Urothelium cell line (cell line): ENCODE measurements around the gene CUEDC1.

Experiments
- DNase-seq: peaks from one replicate; pipeline ENCODE4 v3.0.0; 2011; ENCODE audit warnings: low spot score, mixed read lengths
- FAIRE-seq: peaks from 2 replicates; lab custom pipeline; 2011; peaks lifted over from hg19 to GRCh38; lab: Jason Lieb, UNC

CUEDC1 gene

GRCh38 chr17:57880086-57880456, 75.1 kb downstream of the CUEDC1 start:
- peak; percentile 98 for FAIRE-seq

GRCh38 chr17:57879437-57880085, 75.7 kb downstream of the CUEDC1 start:
- DNase-seq (peak; percentile 74), FAIRE-seq (no peak)

More at GRCh38 chr17:57880086-57880456, 75.1 kb downstream of the CUEDC1 start:
- DNase-seq: no peak

GRCh38 chr17:57877803-57878377, 77.3 kb downstream of the CUEDC1 start:
- no peak for FAIRE-seq
- no peak for DNase-seq

DNA sequence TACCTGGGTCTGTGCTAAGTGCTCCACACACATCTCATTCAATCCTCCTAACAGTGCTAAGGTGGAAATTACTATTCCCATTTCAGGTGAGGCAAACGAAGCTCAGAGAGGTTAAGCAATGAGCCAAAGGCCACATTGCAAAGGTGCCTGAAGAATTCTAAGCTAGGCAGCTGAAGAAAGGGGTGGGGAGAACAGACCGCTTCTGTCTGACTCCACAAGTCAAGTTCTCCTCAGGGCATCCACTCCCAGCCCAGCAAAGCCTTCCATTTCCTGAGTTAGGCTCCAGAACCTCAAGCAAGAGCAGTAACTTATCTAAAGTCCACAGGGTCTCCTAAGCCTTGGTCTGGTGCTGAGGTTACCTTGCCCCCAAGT, 78.4 kb downstream of the CUEDC1 start:
- DNase-seq (no peak), FAIRE-seq (no peak)

DNA sequence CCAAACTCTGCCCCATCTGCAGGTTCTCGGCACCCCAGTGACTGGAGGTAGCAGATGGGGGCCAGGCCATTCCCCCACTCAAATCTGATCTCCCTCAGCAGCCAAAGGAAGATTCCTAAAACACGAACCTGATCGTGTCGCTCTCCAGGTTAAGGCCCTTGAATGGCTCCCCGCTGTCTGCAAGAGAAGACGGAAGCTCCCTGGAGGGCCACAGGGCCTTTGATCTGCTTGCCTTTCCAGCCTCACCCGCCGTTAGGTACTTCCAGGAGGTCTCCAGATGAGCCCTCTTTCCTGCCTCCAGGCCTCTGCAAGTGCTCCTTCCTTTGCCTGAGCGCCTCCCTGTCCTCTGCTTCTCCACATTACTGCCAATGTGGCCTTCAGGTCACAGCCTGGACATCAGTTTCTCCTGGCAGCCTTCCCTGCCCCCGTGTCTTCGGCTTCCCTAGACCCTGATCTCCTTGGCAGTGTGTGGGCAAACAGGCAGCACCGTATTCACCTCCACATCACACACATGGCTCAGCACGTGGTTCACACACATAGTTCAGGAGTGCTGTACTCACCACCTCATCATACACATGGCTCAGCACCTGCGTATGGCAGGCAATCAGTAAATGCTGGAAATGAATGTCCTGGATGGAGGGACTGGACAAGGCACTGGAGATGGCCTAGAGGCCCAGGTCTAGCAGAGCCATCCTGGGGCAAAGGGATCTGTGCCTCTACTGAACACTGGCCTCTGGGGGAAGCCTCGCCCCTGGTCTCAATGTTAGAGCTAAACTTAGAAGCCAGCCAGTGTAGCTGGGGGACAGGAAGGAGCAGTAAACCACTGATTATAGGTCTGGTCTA, 79.0 kb downstream of the CUEDC1 start:
- DNase-seq (no peak), FAIRE-seq (peak; percentile 96)

DNA sequence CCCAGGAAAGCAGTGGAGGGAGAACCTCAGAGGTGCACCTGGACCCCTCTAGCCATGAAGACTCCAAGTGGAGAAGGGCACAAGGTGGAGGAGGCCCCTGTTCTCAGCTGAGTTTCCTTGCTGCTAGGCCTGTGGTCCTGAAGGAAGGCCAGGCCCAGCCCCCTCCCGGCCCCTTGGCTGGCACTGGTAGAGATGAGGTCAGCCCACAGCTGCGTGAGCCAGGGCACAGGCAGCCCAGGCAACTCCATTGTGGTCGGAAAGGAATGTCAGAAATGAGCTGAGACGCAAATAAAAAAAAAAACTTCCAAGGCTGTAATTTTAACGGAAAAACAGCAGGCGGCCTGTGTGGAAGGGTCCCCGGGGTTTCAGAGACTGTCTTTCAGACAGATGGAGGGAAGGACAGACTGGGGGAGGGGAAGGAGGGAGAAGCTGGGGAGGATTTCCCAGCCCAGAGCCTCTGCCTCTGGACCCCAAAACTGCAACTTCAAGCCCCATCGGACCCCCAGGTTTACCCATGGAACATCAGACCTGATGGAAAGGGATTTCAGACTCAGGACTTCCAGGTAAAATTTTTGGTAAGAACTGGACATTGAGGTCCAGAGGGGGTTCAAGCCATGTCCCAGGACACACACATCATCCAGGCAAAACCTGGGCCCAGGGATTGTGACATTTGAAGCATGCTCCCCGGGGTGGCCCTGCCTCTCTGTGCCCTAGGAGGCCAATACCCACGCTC, 79.8 kb downstream of the CUEDC1 start:
- peak; percentile 85 for FAIRE-seq

GRCh38 chr17:57874434-57875289, 80.5 kb downstream of the CUEDC1 start:
- peak; percentile 98 for DNase-seq
- FAIRE-seq: peak; percentile 97

More for the DNA sequence above, 79.8 kb downstream of the CUEDC1 start:
- DNase-seq: peak; percentile 99

DNA sequence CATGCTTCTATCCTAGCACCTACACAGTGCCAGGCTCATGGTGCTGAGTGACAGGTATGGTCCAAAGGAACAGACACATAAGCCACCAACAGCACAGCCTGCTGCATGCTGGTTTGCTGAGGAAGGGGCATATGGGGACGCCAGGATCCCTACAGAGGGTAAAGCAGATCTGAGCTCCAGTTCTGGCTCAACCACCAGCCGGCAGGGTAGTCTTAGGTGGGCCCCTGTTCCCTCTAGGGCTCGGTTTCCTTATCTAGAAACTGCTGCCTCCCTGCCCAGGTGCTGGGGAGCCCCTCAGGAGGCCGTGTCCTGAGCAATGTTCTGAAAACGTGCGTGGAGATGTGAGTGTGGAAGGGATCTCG, 81.2 kb downstream of the CUEDC1 start:
- FAIRE-seq (peak; percentile 67), DNase-seq (no peak)

GRCh38 chr17:57873261-57874057, 81.8 kb downstream of the CUEDC1 start:
- DNase-seq (no peak), FAIRE-seq (peak; percentile 89)

- FAIRE-seq: no peak
- DNase-seq: no peak
Observed at GRCh38 chr17:57872536-57872935, 82.7 kb downstream of the CUEDC1 start.

- no peak for FAIRE-seq
- no peak for DNase-seq
Observed at GRCh38 chr17:57871863-57872262, 83.3 kb downstream of the CUEDC1 start.

DNA sequence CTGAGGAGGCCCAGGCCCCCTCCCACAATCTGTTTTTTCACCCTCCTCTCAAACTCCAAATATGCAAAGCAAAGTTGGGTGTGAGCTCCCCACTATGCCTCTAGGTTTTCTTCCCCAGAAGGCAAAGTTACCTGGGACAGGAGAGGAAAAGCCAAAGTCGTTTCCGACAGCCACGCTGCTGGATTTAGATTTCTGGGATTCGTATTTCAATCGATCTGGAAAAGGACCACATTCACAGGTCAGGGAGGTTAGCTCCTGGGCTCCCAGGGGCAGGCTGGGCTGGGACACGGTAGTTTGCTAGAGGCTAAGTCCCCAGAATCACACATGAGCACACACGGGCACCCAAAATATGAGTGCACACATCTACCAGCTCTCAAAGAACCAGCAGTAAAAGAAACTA, 84.1 kb downstream of the CUEDC1 start:
- no peak for DNase-seq
- FAIRE-seq: no peak

GRCh38 chr17:57870283-57870635, 85.0 kb downstream of the CUEDC1 start:
- FAIRE-seq: no peak

DNA sequence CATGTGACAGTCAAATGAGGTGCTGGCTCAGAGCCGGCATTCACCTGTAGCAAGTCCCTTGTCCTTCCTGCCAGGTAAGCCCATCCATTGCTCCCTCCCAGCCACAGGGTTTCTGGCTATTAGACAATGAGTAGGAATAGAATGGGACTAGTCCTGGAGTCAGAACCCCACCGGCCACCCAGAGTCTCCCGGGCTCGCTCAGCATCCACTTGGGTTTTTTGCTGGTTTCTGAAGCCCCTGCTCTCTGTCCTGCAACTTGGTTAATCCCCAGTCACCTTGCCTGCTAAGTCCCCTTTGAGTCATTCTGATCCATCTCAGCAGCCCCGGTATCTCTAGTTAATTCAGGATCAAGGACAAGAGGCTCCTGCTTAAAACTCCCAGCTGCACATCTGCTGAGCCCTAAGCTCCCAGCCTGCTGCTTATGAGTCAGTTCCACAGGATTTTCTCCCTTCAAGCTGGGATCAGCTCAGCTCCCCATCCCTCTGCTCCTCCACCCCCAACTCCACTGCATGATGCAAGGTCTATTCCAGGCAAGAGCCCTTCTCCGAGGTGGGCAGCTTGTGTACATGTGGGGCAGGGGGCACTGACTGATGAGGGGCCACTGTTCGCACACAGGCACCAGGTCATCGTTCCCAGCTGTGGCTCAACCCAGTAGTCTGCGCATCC, 85.5 kb downstream of the CUEDC1 start:
- DNase-seq (peak; percentile 82), FAIRE-seq (peak; percentile 98)

More at GRCh38 chr17:57870283-57870635, 85.0 kb downstream of the CUEDC1 start:
- DNase-seq: no peak

- DNase-seq (no peak), FAIRE-seq (peak; percentile 68)
Observed at GRCh38 chr17:57868910-57869616, 86.1 kb downstream of the CUEDC1 start.

- DNase-seq (peak; percentile 98), FAIRE-seq (peak; percentile 99)
Observed at GRCh38 chr17:57868007-57868909, 87.0 kb downstream of the CUEDC1 start.

- no peak for FAIRE-seq
- DNase-seq: no peak
Observed at GRCh38 chr17:57867126-57867525, 88.1 kb downstream of the CUEDC1 start.
